MCF 10A (cell line): ENCODE results near the gene ST6GAL1. TPM values are rescaled to one million over a fixed set of nuclear protein-coding genes. Genes with fewer than 3 reads are reported as not detected.
"Not testable (repeated sequence)": the region's sequence is repeated elsewhere in the genome, so short reads cannot be mapped to it uniquely, and the experiment has no call there.

Source experiments
- BruUV-seq: library from RNA; stranded (reverse); fragments of 400-500 nt; replicated peaks from 2 replicates; lab custom pipeline; 2021; lab: Mats Ljungman, UMichigan
- CTCF ChIA-PET: fragments of 300-600 bp; sonication (Branson Sonifier 250); formaldehyde crosslinking; extraction: SDS; loops from one replicate; lab custom pipeline; 2021; ENCODE audit warnings: antibody characterized with exemption, inconsistent platforms; lab: Yijun Ruan, JAX
- POLR2A ChIA-PET: fragments of 300-600, 350-650 bp; sonication (Branson Sonifier 250); formaldehyde crosslinking; extraction: SDS; loops from one replicate; lab custom pipeline; 2020; ENCODE audit warnings: antibody characterized with exemption, inconsistent platforms; lab: Yijun Ruan, JAX
- DNase-seq: peaks from one replicate; pipeline ENCODE4 v3.0.0-alpha.2; 2018; ENCODE audit not compliant: unreplicated experiment
- H3K27ac Mint-ChIP-seq: one replicate; pipeline ENCODE4 v1.8.0; 2022; ENCODE audit warnings: mild to moderate bottlenecking, low read depth, mixed read lengths; ENCODE audit not compliant: unreplicated experiment
- H3K27me3 Mint-ChIP-seq: one replicate; pipeline ENCODE4 v1.8.0; 2022; ENCODE audit warnings: mixed read lengths; ENCODE audit not compliant: insufficient read depth, unreplicated experiment
- H3K36me3 Mint-ChIP-seq: one replicate; pipeline ENCODE4 v1.8.0; 2022; ENCODE audit warnings: mild to moderate bottlenecking, moderate library complexity, mixed read lengths; ENCODE audit not compliant: insufficient read depth, unreplicated experiment
- H3K4me1 Mint-ChIP-seq: one replicate; pipeline ENCODE4 v1.8.0; 2022; ENCODE audit warnings: mixed read lengths; ENCODE audit not compliant: insufficient read depth, unreplicated experiment
- H3K4me3 Mint-ChIP-seq: one replicate; pipeline ENCODE4 v1.8.0; 2022; ENCODE audit warnings: mild to moderate bottlenecking, moderate library complexity, mixed read lengths; ENCODE audit not compliant: unreplicated experiment
- H3K9me3 Mint-ChIP-seq: one replicate; pipeline ENCODE4 v1.8.0; 2022; ENCODE audit warnings: mixed read lengths; ENCODE audit not compliant: unreplicated experiment
- intact Hi-C: fragments of 100-400 bp; cut with micrococcal nuclease; formaldehyde crosslinking; loops from 2 replicates; pipeline ENCODE4 v1.14.1; 2022
- total RNA-seq: library from RNA; stranded (reverse); gene quantifications from 2 replicates; pipeline ENCODE4 v1.2.3, GENCODE V29; 2022
- TF ChIP-seq, protein P1 (sequence below): fragments of 200-600 bp; IDR thresholded peaks from one replicate; pipeline ENCODE4 v1.8.0; 2022; ENCODE audit warnings: antibody characterized with exemption, mild to moderate bottlenecking; ENCODE audit not compliant: unreplicated experiment

Gene ST6GAL1
- total RNA-seq, 1 experiment from 2014 or later: 18.8 TPM

DNA sequence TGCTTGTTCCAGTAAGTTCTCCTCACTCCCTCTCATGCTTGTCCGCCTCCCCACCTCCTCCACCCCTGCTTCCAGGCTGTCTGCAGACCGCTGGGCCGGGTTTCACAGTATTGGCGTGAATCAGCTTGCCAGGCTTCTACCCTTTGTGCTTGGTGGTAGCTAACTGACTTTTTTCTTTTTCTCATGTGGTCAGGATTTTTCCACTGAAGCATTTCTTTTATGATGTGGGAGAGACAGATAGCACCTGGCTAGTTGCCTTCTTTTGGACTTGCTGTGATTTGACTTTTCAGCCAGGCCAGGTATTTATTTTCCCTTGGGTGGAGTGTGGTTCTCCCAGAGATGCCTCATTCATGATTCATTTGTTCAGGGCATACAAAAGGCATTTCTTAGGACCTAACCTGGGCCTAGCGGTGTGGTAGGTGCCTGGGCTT lies 60.6 kb downstream of the ST6GAL1 start:
- Mint-ChIP-seq H3K4me1 (peaks cover 16% of the 10 kb centered on the region), H3K27ac (peak overlapping the region; percentile 93), H3K9me3 (no peaks in the 10 kb centered on the region), H3K27me3 (no peaks in the 10 kb centered on the region), H3K36me3 (peaks cover 7% of the 10 kb centered on the region), H3K4me3 (no peak overlapping the region)
- intact Hi-C loops: no loop called here
- ChIA-PET CTCF (interaction anchor here (1.1 kb wide), 1 partner anchor 142 kb away, joined by 3 read pairs; no protein-coding TSS in a partner anchor), POLR2A (interaction anchor here (0.5 to 0.9 kb wide), 2 partner anchors 9 to 37 kb away, joined by 3 read pairs; no protein-coding TSS in a partner anchor)
- TF ChIP-seq, protein P1, sequence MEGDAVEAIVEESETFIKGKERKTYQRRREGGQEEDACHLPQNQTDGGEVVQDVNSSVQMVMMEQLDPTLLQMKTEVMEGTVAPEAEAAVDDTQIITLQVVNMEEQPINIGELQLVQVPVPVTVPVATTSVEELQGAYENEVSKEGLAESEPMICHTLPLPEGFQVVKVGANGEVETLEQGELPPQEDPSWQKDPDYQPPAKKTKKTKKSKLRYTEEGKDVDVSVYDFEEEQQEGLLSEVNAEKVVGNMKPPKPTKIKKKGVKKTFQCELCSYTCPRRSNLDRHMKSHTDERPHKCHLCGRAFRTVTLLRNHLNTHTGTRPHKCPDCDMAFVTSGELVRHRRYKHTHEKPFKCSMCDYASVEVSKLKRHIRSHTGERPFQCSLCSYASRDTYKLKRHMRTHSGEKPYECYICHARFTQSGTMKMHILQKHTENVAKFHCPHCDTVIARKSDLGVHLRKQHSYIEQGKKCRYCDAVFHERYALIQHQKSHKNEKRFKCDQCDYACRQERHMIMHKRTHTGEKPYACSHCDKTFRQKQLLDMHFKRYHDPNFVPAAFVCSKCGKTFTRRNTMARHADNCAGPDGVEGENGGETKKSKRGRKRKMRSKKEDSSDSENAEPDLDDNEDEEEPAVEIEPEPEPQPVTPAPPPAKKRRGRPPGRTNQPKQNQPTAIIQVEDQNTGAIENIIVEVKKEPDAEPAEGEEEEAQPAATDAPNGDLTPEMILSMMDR: no peak
- peak; percentile 43 for DNase-seq
- no TSS peak for BruUV-seq

DNA sequence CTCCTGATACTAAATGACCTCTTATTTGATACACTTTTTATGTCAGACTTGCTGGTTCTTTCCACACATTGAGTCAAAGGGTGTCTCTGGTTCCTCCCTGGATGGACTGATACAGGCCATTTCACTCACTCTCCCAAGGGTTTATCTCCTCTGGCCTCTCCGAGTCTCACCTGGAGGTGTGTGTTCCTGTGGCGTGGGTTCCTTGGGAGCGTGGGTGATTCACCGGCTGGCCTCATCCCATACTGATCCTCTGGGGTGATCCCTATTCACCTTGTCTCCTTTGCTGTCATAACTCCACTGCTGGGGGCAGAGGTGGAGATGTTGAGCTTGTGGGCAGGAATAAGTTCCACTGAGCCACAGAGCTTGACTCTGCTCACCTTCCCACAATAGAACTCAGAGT lies 61.1 kb downstream of the ST6GAL1 start:
- ChIA-PET CTCF (interaction anchor here (0.6 kb wide), 1 partner anchor 265 kb away, joined by 3 read pairs; no protein-coding TSS in a partner anchor), POLR2A (interaction anchor here (0.5 kb wide), 1 partner anchor 38 kb away, joined by 3 read pairs; no protein-coding TSS in a partner anchor)
- intact Hi-C loops: no loop called here
- Mint-ChIP-seq H3K4me1 (peaks cover 16% of the 10 kb centered on the region), H3K9me3 (no peaks in the 10 kb centered on the region), H3K27ac (peak overlapping the region; percentile 93), H3K4me3 (no peak overlapping the region), H3K27me3 (no peaks in the 10 kb centered on the region), H3K36me3 (peaks cover 11% of the 10 kb centered on the region)
- DNase-seq: no peak
- TF ChIP-seq, protein P1: no peak
- BruUV-seq: no TSS peak

DNA sequence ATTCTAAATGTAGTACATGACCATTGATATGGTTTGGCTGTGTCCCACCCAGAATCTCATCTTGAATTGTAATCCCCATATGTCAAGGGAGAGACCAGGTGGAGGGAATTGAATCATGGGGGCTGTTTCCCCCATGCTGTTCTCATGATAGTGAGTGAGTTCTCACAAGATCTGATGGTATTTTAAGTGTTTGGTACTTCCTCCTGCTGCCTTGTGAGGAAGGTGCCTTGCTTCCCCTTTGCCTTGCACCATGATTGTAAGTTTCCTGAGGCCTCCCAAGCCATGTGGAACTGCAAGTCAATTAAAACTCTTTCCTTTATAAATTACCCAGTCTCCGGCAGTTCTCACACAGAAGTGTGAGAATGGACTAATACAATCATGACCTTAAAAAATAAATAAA lies 61.8 kb downstream of the ST6GAL1 start:
- CTCF ChIA-PET: interaction anchor here (0.6 kb wide), 1 partner anchor 265 kb away, joined by 3 read pairs; no protein-coding TSS in a partner anchor
- intact Hi-C loops, POLR2A ChIA-PET: not testable (repeated sequence)

DNA sequence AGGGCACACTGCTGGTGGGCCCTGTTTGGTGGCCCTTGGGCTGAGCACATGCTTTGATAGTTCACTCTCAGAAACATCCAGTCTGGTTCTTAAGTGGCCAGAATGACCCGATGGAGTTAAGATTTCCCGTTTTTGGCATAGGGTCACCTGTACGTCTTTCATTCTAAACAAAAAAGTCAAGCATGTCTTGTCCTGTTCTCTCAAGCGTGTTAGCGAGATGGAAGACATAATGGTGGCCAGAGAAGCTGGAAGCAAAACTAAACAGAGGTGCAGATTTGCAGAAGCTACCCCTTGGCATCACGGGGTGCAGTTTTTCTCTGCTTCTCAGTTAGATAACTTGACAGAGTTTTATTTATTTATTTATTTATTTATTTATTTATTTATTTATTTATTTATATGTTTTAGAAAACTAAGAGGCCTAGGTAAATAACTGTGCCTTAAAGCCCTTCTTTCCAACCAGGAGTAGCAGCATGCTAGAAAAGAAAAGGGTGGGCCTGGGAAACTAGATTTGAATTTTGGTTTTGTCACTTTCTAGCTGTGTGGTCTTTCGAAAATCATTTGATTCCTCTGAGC lies 63.0 kb downstream of the ST6GAL1 start:
- BruUV-seq: no TSS peak
- intact Hi-C loops: no loop called here
- Mint-ChIP-seq H3K9me3 (no peaks in the 10 kb centered on the region), H3K4me1 (peaks cover 16% of the 10 kb centered on the region), H3K27ac (no peak overlapping the region), H3K36me3 (peaks cover 11% of the 10 kb centered on the region), H3K4me3 (no peak overlapping the region), H3K27me3 (no peaks in the 10 kb centered on the region)
- no peak for DNase-seq
- ChIA-PET POLR2A (interaction anchor here (0.8 kb wide), 1 partner anchor 20 kb away, joined by 3 read pairs; no protein-coding TSS in a partner anchor), CTCF (interaction anchor here (0.6 kb wide), 1 partner anchor 424 kb away, joined by 6 read pairs; no protein-coding TSS in a partner anchor)
- TF ChIP-seq, protein P1: no peak

More for the DNA sequence above, 61.8 kb downstream of the ST6GAL1 start:
- not testable (repeated sequence) for DNase-seq, H3K9me3 Mint-ChIP-seq, H3K4me3 Mint-ChIP-seq, H3K27me3 Mint-ChIP-seq, BruUV-seq
- Mint-ChIP-seq H3K4me1 (peaks cover 16% of the 10 kb centered on the region), H3K27ac (peak overlapping the region; percentile 93), H3K36me3 (peaks cover 11% of the 10 kb centered on the region)
